ENCODE results near the gene LYRM7.

- TF ChIP-seq POLR2A (IDR thresholded peaks at IDR 0.05): no peak
- TF ChIP-seq, protein P1, sequence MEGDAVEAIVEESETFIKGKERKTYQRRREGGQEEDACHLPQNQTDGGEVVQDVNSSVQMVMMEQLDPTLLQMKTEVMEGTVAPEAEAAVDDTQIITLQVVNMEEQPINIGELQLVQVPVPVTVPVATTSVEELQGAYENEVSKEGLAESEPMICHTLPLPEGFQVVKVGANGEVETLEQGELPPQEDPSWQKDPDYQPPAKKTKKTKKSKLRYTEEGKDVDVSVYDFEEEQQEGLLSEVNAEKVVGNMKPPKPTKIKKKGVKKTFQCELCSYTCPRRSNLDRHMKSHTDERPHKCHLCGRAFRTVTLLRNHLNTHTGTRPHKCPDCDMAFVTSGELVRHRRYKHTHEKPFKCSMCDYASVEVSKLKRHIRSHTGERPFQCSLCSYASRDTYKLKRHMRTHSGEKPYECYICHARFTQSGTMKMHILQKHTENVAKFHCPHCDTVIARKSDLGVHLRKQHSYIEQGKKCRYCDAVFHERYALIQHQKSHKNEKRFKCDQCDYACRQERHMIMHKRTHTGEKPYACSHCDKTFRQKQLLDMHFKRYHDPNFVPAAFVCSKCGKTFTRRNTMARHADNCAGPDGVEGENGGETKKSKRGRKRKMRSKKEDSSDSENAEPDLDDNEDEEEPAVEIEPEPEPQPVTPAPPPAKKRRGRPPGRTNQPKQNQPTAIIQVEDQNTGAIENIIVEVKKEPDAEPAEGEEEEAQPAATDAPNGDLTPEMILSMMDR (IDR thresholded peaks at IDR 0.05): no peak
These were observed 75.2 kb downstream of the LYRM7 start for GRCh38 chr5:131245948-131246347.

All from Peyer's patch (tissue), 4 donors.